Lung (tissue), 12 donors: ENCODE measurements around the gene SETD1A. TPM values are rescaled to one million over a fixed set of nuclear protein-coding genes. Genes with fewer than 3 reads are reported as not detected.

Source experiments
- ATAC-seq: fragments of 200-7000 bp; cut with Tn5 transposase; one replicate; pipeline ENCODE4 v1.9.1; 2020; ENCODE audit warnings: moderate number of reproducible peaks; ENCODE audit not compliant: insufficient read depth, low FRiP score
- DNase-seq, 3 donors: peaks; one replicate each; pipeline ENCODE4 v3.0.0-alpha.2; 2013 to 2017
- H3K27ac ChIP-seq, 2 donors: one replicate each; pipeline ENCODE4 v1.5.1; 2013; ENCODE audit warnings: mild to moderate bottlenecking in 2 of 2, moderate library complexity in 2 of 2, control low read depth in 1 of 2, inconsistent platforms in 1 of 2, low read depth in 1 of 2, low read length in 1 of 2
- H3K27me3 ChIP-seq, 3 donors: one replicate each; pipeline ENCODE4 v1.5.1; 2013; ENCODE audit warnings: low read length in 2 of 3; ENCODE audit not compliant: control insufficient read depth in 3 of 3, insufficient read depth in 3 of 3
- H3K36me3 ChIP-seq, 4 donors: one replicate each; pipeline ENCODE4 v1.5.1; 2013; ENCODE audit warnings: low read length in 4 of 4, mild to moderate bottlenecking in 1 of 4, moderate library complexity in 1 of 4; ENCODE audit not compliant: control insufficient read depth in 4 of 4, insufficient read depth in 4 of 4
- H3K4me1 ChIP-seq, 5 donors: one replicate each; pipeline ENCODE4 v1.5.1; 2013; ENCODE audit warnings: low read length in 5 of 5, mild to moderate bottlenecking in 2 of 5, moderate library complexity in 1 of 5; ENCODE audit not compliant: control insufficient read depth in 5 of 5, insufficient read depth in 5 of 5
- H3K4me3 ChIP-seq: one replicate; pipeline ENCODE4 v1.5.1; 2013; ENCODE audit warnings: mild to moderate bottlenecking, control low read depth, moderate library complexity
- H3K9ac ChIP-seq, 2 donors: one replicate each; pipeline ENCODE4 v1.5.1; 2013; ENCODE audit warnings: low read length in 2 of 2, control low read depth in 1 of 2; ENCODE audit not compliant: insufficient read depth in 1 of 2
- H3K9me3 ChIP-seq, 4 donors: one replicate each; pipeline ENCODE4 v1.5.1; 2013; ENCODE audit warnings: low read length in 3 of 4, mild to moderate bottlenecking in 1 of 4, moderate library complexity in 1 of 4; ENCODE audit not compliant: control insufficient read depth in 4 of 4, insufficient read depth in 3 of 4
- CTCF ChIP-seq: IDR thresholded peaks from 2 replicates; pipeline ENCODE4 v1.5.1; 2012; ENCODE audit warnings: mild to moderate bottlenecking; ENCODE audit errors: control extremely low read depth, extremely low read depth
- WGBS, 2 donors: extraction: QIAGEN DNeasy Blood & Tissue Kit; methylation state at CpG; one replicate each; pipeline ENCODE4 v1.1.7; 2013; 5-methylcytosine and 5-hydroxymethylcytosine counted together
- polyA plus RNA-seq, 2 donors: library from polyadenylated mRNA; stranded (reverse); fragments of 200-250 nt; gene quantifications; one replicate each; pipeline ENCODE4 v1.2.1, GENCODE V29; 2013
- total RNA-seq, 2 donors: library from RNA; depleted of rRNA in 1 of 2; stranded (reverse); fragments of >200 nt in 1 of 2; gene quantifications; one replicate each; pipeline ENCODE4 v1.2.1, GENCODE V29; 2014 to 2021
- donor health status: control.
- donor health status: control.
- donor health status: Bipolar disorder and iron deficiency.
- donor health status: healthy.
- donor health status: DM: yes; HTN: yes; CAD: no.

SETD1A gene
- total and polyA plus RNA-seq, 4 donors = 7.4 to 22.0 (median 10.9) TPM

GRCh38 chr16:30921748-30922419 is 35.7 kb upstream of the SETD1A start:
- Histone ChIP-seq H3K9ac (peak overlapping the region in 1 of 2 donors; percentile 81), H3K27me3 (no peaks in the 10 kb centered on the region), H3K36me3 (peaks cover 0 to 8% (median 1%) of the 10 kb centered on the region in 4 donors), H3K27ac (peak overlapping the region; percentile 69 to 84), H3K9me3 (no peaks in the 10 kb centered on the region), H3K4me3 (peak overlapping the region; percentile 40), H3K4me1 (peaks cover 0 to 8% (median 0%) of the 10 kb centered on the region in 5 donors)
- TF ChIP-seq CTCF = peak; percentile 80
- ATAC-seq = peak; percentile 30
- WGBS, 2 donors = 0 to 1% methylated on average over 37 of the region's 37 CpGs
- peak; percentile 97 to 98 (median 97) for DNase-seq

- peak overlapping the region; percentile 80 to 92 for H3K27ac ChIP-seq
- peak; percentile 100 for DNase-seq
- 0 to 1% methylated on average over 42 of the region's 42 CpGs for WGBS, 2 donors
- TF ChIP-seq CTCF = no peak
- H3K4me1 ChIP-seq = peaks cover 0 to 8% (median 4%) of the 10 kb centered on the region in 5 donors
- H3K9ac ChIP-seq = peak overlapping the region; percentile 72 to 100
- peaks cover 0 to 8% (median 4%) of the 10 kb centered on the region in 4 donors for H3K36me3 ChIP-seq
- H3K9me3 ChIP-seq = no peaks in the 10 kb centered on the region
- peak; percentile 90 for ATAC-seq
- H3K4me3 ChIP-seq = peak overlapping the region; percentile 40
- no peaks in the 10 kb centered on the region for H3K27me3 ChIP-seq
These were observed 35.1 kb upstream of the SETD1A start for GRCh38 chr16:30922420-30922959.

- DNase-seq (peak; percentile 100), ATAC-seq (peak; percentile 79)
- no peak for TF ChIP-seq CTCF
- Histone ChIP-seq H3K27me3 (no peaks in the 10 kb centered on the region), H3K9ac (peak overlapping the region; percentile 72 to 100), H3K27ac (peak overlapping the region; percentile 80 to 92), H3K9me3 (no peaks in the 10 kb centered on the region), H3K4me1 (peaks cover 0 to 8% (median 7%) of the 10 kb centered on the region in 5 donors), H3K4me3 (peak overlapping the region; percentile 34), H3K36me3 (peaks cover 0 to 8% (median 4%) of the 10 kb centered on the region in 4 donors)
- WGBS, 2 donors = 0 to 1% methylated on average over 31 to 33 of the region's 33 CpGs
These were observed 34.5 kb upstream of the SETD1A start for GRCh38 chr16:30922960-30923535.
